Mesendoderm (in vitro differentiated cells): ENCODE measurements around the gene AMPD2.

Experiments
- DNase-seq: peaks from one replicate; pipeline ENCODE4 v3.0.0; 2013
- H2AK5ac ChIP-seq: 2 replicates; pipeline ENCODE4 v1.6.1; 2013; ENCODE audit warnings: low read length, inconsistent platforms
- H2BK120ac ChIP-seq: 2 replicates; pipeline ENCODE4 v1.6.1; 2013; ENCODE audit warnings: low read depth, mild to moderate bottlenecking, low read length, moderate library complexity, mixed read lengths
- H2BK15ac ChIP-seq: replicated peaks from 2 replicates; pipeline ENCODE4 v1.6.1; 2013; ENCODE audit warnings: low read depth, mild to moderate bottlenecking, moderate library complexity
- H2BK5ac ChIP-seq: 2 replicates; pipeline ENCODE4 v1.6.1; 2013; ENCODE audit warnings: low read length, inconsistent platforms
- H3K18ac ChIP-seq: 2 replicates; pipeline ENCODE4 v1.6.1; 2013; ENCODE audit warnings: mild to moderate bottlenecking, low read length, mixed read lengths
- H3K23ac ChIP-seq: one replicate; pipeline ENCODE4 v1.6.1; 2013; ENCODE audit warnings: low read length
- H3K27ac ChIP-seq: 2 replicates; pipeline ENCODE4 v1.5.1; 2013; ENCODE audit warnings: low read depth, mild to moderate bottlenecking, inconsistent platforms, low read length, moderate library complexity
- H3K27me3 ChIP-seq: 2 replicates; pipeline ENCODE4 v1.6.1; 2013; ENCODE audit warnings: low read length, control low read depth, mild to moderate bottlenecking, inconsistent platforms; ENCODE audit not compliant: insufficient read depth, poor library complexity
- H3K36me3 ChIP-seq: 2 replicates; pipeline ENCODE4 v1.6.1; 2013; ENCODE audit warnings: low read length, inconsistent platforms; ENCODE audit not compliant: control insufficient read depth, insufficient read depth
- H3K4ac ChIP-seq: one replicate; pipeline ENCODE4 v1.6.1; 2013; ENCODE audit warnings: low read depth, mild to moderate bottlenecking, low read length, moderate library complexity
- H3K4me1 ChIP-seq: 2 replicates; pipeline ENCODE4 v1.6.1; 2013; ENCODE audit warnings: low read depth, low read length, inconsistent platforms; ENCODE audit not compliant: control insufficient read depth
- H3K4me2 ChIP-seq: 2 replicates; pipeline ENCODE4 v1.6.1; 2013; ENCODE audit warnings: low read length
- H3K4me3 ChIP-seq: 2 replicates; pipeline ENCODE4 v1.5.1; 2013; ENCODE audit warnings: mild to moderate bottlenecking, low read length
- H3K56ac ChIP-seq: one replicate; pipeline ENCODE4 v1.6.1; 2013; ENCODE audit warnings: low read length
- H3K79me1 ChIP-seq: 2 replicates; pipeline ENCODE4 v1.6.1; 2013; ENCODE audit warnings: low read length, inconsistent platforms
- H3K79me2 ChIP-seq: 2 replicates; pipeline ENCODE4 v1.6.1; 2013; ENCODE audit warnings: mild to moderate bottlenecking, low read length; ENCODE audit not compliant: control insufficient read depth, insufficient read depth
- H3K9ac ChIP-seq: 2 replicates; pipeline ENCODE4 v1.6.1; 2013; ENCODE audit warnings: low read length, inconsistent platforms
- H4K5ac ChIP-seq: one replicate; pipeline ENCODE4 v1.6.1; 2013; ENCODE audit warnings: low read length
- H4K8ac ChIP-seq: one replicate; pipeline ENCODE4 v1.6.1; 2013; ENCODE audit warnings: low read depth, mild to moderate bottlenecking, control low read depth, low read length, moderate library complexity
- WGBS: extraction: QIAGEN DNeasy Blood & Tissue Kit; methylation state at CpG from one replicate; pipeline ENCODE4 v1.1.7; 2013; ENCODE audit warnings: low lambda C conversion rate, missing lambda C conversion rate; ENCODE audit not compliant: insufficient coverage; ENCODE audit errors: extremely low coverage; 5-methylcytosine and 5-hydroxymethylcytosine counted together

The AMPD2 gene

GRCh38 chr1:109610609-109611307, 8.9 kb upstream of the AMPD2 start:
- Histone ChIP-seq H3K4me3 (no peak overlapping the region), H2AK5ac (no peak overlapping the region), H3K36me3 (no peaks in the 10 kb centered on the region), H2BK120ac (no peak overlapping the region), H3K27ac (no peak overlapping the region), H3K79me1 (no peaks in the 10 kb centered on the region), H3K79me2 (no peaks in the 10 kb centered on the region), H2BK15ac (no peak overlapping the region), H3K23ac (no peak overlapping the region), H2BK5ac (no peak overlapping the region), H4K8ac (no peak overlapping the region), H4K5ac (no peak overlapping the region), H3K56ac (no peak overlapping the region), H3K4ac (no peak overlapping the region), H3K4me2 (no peak overlapping the region), H3K27me3 (no peaks in the 10 kb centered on the region), H3K18ac (no peak overlapping the region), H3K9ac (no peak overlapping the region), H3K4me1 (peaks cover 3% of the 10 kb centered on the region)
- peak; percentile 88 for DNase-seq
- no CpG with 5 or more reads among the region's 3 CpGs for WGBS

GRCh38 chr1:109611308-109611990, 8.2 kb upstream of the AMPD2 start:
- Histone ChIP-seq H2BK5ac (no peak overlapping the region), H3K79me1 (no peaks in the 10 kb centered on the region), H3K79me2 (no peaks in the 10 kb centered on the region), H3K4me2 (no peak overlapping the region), H3K56ac (no peak overlapping the region), H3K27me3 (no peaks in the 10 kb centered on the region), H2AK5ac (no peak overlapping the region), H3K4me3 (no peak overlapping the region), H3K23ac (no peak overlapping the region), H3K9ac (no peak overlapping the region), H3K4me1 (peaks cover 3% of the 10 kb centered on the region), H3K4ac (no peak overlapping the region), H2BK120ac (no peak overlapping the region), H4K5ac (no peak overlapping the region), H4K8ac (no peak overlapping the region), H2BK15ac (no peak overlapping the region), H3K27ac (no peak overlapping the region), H3K36me3 (no peaks in the 10 kb centered on the region), H3K18ac (no peak overlapping the region)
- DNase-seq: no peak
- WGBS: no CpG with 5 or more reads among the region's 13 CpGs

DNA sequence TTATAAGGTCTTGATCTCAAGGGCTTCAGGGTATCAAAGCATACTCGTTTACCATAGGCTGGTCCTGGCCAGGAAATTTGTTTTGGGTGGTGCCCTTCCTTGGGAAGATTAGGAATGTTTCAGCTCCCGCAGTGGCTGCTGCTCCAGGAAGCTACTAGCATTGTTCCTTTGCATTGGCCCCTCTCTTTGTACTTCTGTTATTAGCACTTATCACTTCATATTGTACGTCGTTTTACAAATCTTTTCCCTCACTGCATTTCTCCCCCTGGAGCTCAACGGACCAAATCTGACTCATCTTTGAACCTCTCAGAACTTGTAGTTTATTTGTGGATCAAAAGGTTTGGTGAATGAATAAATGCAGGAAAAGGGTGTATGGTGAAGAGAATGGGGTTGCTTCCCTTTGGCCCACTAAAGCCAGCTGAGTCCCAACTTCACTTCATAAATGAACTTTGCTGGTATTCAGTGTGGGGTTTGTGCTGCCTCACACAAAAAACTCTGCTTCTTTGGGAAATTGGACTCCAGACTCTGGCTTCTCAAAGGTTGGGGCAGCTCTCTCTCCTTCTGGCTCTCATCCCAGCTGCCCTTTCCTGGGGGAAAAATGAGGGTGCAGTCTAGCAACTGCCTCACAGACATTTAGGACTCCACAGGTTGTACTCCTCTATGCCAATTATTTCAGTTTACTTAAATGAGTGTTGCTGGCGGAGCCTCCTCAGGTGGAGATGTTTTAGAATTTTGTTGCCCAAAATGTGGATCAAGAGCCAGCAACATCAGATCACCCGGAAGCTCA, 6.1 kb upstream of the AMPD2 start:
- Histone ChIP-seq H4K8ac (no peak overlapping the region), H3K79me2 (no peaks in the 10 kb centered on the region), H3K18ac (no peak overlapping the region), H2BK15ac (no peak overlapping the region), H3K9ac (no peak overlapping the region), H3K56ac (no peak overlapping the region), H3K27me3 (no peaks in the 10 kb centered on the region), H3K23ac (no peak overlapping the region), H3K27ac (no peak overlapping the region), H3K36me3 (no peaks in the 10 kb centered on the region), H3K4me1 (peaks cover 5% of the 10 kb centered on the region), H4K5ac (no peak overlapping the region), H2BK120ac (no peak overlapping the region), H3K4ac (no peak overlapping the region), H3K79me1 (no peaks in the 10 kb centered on the region), H2BK5ac (no peak overlapping the region), H3K4me2 (no peak overlapping the region), H2AK5ac (no peak overlapping the region), H3K4me3 (no peak overlapping the region)
- no peak for DNase-seq
- WGBS: no CpG with 5 or more reads among the region's 7 CpGs

DNA sequence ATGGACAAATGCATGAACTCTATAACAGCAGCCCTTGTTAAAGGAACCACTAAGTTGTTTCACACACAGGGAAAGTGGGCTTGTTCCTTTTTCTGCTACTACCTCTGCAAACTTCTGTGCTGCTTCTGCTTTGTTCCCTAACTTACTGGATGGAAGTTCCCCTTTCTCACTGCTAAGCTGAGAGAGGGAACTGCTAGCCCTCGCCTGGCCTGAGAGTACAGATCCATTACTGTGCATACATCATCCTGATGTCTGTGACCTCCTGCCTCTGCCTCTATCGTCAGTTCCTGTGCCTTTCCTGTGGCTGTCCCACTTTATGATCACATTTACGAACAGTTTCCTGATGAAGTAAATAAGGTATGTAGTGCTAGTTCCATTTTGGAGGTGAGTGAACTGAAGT, 3.8 kb upstream of the AMPD2 start:
- Histone ChIP-seq H3K27ac (no peak overlapping the region), H3K4me2 (no peak overlapping the region), H3K36me3 (no peaks in the 10 kb centered on the region), H3K79me2 (peaks cover 3% of the 10 kb centered on the region), H4K8ac (no peak overlapping the region), H2BK120ac (no peak overlapping the region), H3K18ac (no peak overlapping the region), H3K79me1 (peaks cover 2% of the 10 kb centered on the region), H4K5ac (no peak overlapping the region), H2AK5ac (no peak overlapping the region), H2BK15ac (no peak overlapping the region), H3K23ac (no peak overlapping the region), H3K4me1 (peaks cover 2% of the 10 kb centered on the region), H3K4me3 (no peak overlapping the region), H3K4ac (no peak overlapping the region), H2BK5ac (no peak overlapping the region), H3K56ac (no peak overlapping the region), H3K9ac (no peak overlapping the region), H3K27me3 (no peaks in the 10 kb centered on the region)
- DNase-seq: no peak
- no CpG with 5 or more reads among the region's 3 CpGs for WGBS

DNA sequence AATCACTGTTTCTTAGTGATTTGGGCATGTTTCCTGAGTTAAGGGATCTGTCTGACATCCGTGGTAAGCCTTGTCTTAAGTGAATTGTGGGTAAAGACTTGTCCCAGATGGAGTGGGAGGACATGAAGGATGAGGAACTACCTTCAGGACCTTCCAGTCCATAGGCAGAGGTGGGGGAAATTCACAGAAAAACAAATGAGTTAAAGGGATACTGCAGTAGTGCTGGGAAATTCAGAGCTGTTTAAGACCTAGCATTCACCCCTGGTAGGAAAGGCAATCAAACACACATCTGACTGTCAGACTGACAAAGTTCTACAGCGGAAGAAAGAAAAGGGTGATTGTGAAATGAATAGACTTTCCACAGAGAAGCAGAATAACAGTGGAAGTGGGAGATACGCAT, 3.2 kb upstream of the AMPD2 start:
- Histone ChIP-seq H3K56ac (no peak overlapping the region), H3K4me1 (peaks cover 2% of the 10 kb centered on the region), H3K4ac (no peak overlapping the region), H3K27ac (no peak overlapping the region), H3K4me3 (no peak overlapping the region), H2BK5ac (no peak overlapping the region), H3K27me3 (no peaks in the 10 kb centered on the region), H3K36me3 (no peaks in the 10 kb centered on the region), H3K23ac (no peak overlapping the region), H3K4me2 (no peak overlapping the region), H2AK5ac (no peak overlapping the region), H3K79me2 (peaks cover 7% of the 10 kb centered on the region), H2BK15ac (no peak overlapping the region), H4K5ac (no peak overlapping the region), H4K8ac (no peak overlapping the region), H3K9ac (no peak overlapping the region), H3K18ac (no peak overlapping the region), H2BK120ac (no peak overlapping the region), H3K79me1 (peaks cover 3% of the 10 kb centered on the region)
- no peak for DNase-seq
- no CpG with 5 or more reads among the region's 3 CpGs for WGBS
